NCI-H2227 (cell line): Measurements from ENCODE around the gene ATP11C.
"Not testable (repeated sequence)": the region's sequence is repeated elsewhere in the genome, so short reads cannot be mapped to it uniquely, and the experiment has no call there.

ENCODE experiments used
- DNase-seq: peaks from one replicate; lab custom pipeline; 2025; ENCODE audit not compliant: unreplicated experiment; lab: John Stamatoyannopoulos, UW

Gene ATP11C

DNA sequence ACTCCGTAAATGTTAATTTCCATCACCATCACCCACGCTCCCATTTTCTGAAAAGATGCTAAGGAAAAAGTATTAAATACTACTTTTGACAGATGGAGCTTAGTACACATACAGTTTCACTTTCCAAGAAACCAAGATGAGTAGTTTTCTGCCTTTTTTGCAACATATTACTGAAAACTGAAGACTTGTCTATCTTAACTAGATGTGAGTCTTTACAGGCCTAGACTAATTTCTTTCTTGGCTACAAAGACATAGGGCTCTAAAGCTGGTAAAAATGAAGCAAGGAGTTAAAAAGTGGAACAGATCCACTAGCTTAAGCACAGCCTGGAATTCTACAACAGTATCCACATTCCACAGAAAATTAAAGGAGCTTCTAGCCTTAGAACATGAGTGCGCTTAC, 68.2 kb downstream of the ATP11C start:
- no peak for DNase-seq

DNA sequence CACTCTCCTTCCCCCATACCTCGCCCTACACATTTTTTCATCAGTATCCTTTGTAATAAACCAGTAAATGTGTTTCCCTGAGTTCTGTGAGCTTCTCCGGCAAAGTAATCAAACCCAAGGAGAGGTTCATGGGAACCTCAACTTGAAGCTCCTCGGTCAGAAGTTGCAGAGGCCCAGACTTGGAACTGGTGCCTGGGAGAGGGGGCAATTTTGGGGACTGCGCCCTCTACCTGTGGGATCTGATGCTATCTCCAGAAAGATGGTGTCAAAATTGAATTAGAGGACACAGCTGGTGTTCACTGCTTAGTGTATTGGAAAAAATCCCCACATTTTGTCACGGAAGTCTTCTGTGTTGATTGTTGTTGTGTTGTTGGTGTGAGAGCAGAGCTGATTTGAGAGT, 70.6 kb downstream of the ATP11C start:
- no peak for DNase-seq

GRCh38 chrX:139856826-139857225, 76.0 kb downstream of the ATP11C start:
- not testable (repeated sequence) for DNase-seq

GRCh38 chrX:139851730-139852129, 81.1 kb downstream of the ATP11C start:
- no peak for DNase-seq

- DNase-seq = no peak
Observed at GRCh38 chrX:139850968-139851367, 81.9 kb downstream of the ATP11C start.

- DNase-seq = no peak
Observed at GRCh38 chrX:139844884-139845283, 88.0 kb downstream of the ATP11C start.

GRCh38 chrX:139844163-139844562, 88.7 kb downstream of the ATP11C start:
- no peak for DNase-seq

DNA sequence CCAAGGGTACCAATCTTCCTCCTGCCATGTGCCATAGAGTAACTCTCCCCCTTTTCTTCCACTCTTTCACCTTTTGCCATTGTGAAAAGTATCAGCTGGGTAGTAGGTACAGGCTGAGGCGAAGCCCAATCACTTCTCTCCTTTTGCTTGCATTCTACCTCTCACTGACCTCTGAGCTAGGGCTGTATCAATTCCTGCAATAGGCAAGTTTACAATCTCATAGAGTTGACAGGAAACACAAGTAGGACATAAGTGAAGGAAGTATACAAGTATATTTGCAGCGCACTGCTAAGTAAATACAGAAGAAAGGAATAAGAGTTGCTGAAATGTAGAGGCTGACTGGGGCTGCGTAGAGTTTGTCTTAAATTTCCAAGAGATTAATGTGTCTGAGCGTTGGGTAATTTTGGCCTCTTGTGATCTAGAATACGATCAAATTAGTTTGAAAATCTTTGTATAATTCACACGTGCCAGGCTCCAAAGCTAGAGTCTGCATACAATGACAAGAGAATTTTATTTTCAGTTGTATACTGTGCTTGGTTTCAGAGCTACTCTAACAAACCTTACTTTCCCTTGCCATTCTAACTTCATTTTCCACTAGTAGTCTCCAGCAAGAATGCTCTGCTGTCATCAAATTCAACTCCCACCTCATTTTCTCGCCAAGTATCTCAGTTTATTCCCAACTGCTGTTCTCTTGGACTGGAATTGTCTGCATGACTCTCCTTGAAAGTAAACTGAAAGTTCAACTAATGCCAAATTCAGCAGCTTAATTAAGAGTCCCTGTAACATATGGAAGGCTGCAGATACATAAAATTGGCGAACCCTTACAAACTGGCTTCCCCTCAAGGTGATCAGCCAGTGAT, 90.3 kb downstream of the ATP11C start:
- no peak for DNase-seq

GRCh38 chrX:139836335-139836734, 96.5 kb downstream of the ATP11C start:
- DNase-seq = not testable (repeated sequence)

DNA sequence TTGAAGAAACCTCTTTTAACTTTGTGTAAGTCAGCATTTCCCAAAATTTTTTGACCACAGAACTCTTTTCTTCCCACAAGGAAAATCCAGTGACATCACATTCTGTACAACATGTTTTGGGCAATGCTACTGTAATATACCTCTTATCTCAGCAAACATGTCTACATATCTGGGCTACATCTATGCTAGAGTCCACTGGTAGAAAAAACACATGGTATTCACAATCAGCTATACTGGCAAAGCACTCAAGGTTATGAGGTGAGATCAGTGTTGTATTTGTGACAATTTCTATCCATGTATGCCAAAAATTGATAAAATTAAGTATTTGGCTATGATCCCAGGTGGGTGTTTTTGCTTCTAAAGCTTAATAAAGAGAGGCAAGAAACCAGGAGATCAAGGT, 98.0 kb downstream of the ATP11C start:
- no peak for DNase-seq

- DNase-seq = no peak
Observed at GRCh38 chrX:139832718-139833309, 100.0 kb downstream of the ATP11C start.

GRCh38 chrX:139831675-139832456, 101.0 kb downstream of the ATP11C start:
- no peak for DNase-seq

- no peak for DNase-seq
Observed at GRCh38 chrX:139831017-139831416, 101.8 kb downstream of the ATP11C start.

DNA sequence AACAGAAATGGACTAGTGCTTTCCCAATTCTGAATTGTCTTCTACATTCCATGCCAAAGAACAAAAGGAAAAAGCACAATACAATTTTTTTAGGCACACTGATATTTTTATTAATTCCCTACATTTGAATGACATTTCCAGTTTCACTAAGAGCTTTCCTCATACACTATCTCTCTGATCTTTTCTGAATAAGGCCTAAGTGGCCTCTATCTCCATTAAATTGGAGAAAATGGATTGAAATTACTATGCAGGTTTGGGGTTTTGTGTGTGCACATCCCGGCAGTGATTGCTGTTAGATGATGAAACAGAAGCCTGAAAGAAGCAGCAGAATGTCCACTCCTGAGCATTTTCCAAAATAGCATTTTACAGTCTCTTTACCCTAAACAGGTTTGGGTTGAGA, 104.0 kb downstream of the ATP11C start:
- no peak for DNase-seq

GRCh38 chrX:139828033-139828432, 104.8 kb downstream of the ATP11C start:
- DNase-seq = no peak

DNA sequence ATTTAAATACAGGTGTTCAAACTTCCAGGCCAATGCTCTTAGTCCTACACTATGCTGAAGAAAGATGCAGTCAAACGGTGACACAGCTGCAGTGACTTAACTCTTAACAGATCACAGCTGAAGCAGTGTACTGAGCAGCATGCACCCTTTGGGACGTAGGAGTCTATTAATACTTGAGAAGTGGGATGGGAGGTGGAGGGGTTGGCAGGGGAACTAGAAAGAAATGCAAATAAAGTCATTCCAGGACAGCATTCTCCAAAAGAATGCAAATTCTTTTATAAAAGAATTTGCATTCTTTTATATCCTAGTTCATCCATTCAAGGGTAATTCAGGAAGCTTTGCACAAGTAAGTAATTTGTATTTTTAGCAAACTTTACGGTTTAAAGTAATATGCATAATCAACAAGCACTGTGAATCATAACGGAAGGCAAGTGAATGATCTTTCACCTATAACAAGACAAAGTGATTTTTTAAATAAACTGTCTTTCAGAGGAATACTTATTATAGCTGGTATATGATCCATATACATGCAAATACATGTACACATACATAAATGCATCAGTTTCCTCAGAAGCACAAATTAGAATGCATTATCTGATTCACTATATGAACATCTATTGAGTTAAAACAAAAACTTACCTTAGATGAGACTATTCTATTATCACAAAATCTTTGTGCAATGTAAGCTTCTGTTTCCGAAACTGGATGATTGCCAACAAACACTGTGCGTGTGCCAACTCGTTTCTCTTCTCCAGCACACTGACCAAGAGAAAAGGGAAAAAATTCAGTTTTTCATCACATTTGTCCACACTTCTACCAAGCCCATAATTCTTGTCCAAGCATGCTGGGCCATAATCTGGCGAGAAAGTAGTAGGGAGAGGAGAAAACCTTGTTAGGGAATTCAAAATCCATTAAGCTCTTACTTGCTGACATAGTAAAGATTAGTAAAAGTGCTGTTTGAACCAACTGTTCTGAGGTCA, 106.5 kb downstream of the ATP11C start:
- DNase-seq = no peak

DNA sequence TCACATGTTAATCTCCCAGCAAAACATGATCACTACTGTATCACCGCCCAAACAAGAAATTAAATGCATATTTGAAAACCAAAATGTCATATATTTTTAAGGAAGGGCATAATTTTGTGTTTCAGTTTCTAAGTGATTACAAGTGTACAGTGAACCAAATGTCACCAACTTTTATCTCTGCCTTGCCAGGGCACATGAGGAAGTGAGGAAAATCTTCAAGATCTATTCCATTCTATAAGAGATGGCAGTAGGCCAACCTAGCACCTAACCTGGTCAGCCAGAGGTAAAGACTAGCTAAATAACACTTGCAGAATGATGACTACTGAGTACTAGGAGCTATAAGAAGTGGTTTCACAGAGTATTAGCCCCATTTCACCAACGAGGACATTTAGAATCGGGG, 107.2 kb downstream of the ATP11C start:
- no peak for DNase-seq

GRCh38 chrX:139823806-139824205, 109.0 kb downstream of the ATP11C start:
- no peak for DNase-seq

GRCh38 chrX:139820358-139820984, 112.4 kb downstream of the ATP11C start:
- no peak for DNase-seq

DNA sequence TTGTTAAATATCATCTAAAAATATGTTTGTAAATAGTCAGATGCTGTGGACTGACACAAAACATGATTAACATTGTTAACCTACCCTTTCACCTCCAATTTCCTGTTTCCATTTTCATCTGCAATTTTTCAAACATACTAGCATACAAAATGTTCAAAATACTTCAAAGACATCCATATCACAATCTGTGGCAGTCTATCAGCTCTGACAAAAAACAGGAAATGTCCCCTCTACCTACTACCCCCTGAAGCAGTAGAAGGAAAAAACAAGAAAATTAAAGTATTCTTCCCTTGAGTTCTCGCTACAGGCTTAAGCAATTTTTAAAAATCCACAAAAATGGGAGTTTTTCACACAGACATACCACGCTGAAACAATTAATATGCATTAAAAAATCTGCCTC, 116.6 kb downstream of the ATP11C start:
- DNase-seq = no peak
